Activated naive CD8-positive, alpha-beta T cell treated with anti-CD3 and anti-CD28 coated beads, Interleukin-2, amount 50 U/mL, for 24 hours (primary cell): ENCODE measurements around the gene FBLN1.

Source experiments
- ATAC-seq: fragments of 150-1000 bp; cut with Tn5 transposase; one replicate; pipeline ENCODE4 v1.10.0; 2021
- DNase-seq: peaks from one replicate; pipeline ENCODE4 v3.0.0; 2021
- H3K27ac Mint-ChIP-seq: one replicate; pipeline ENCODE4 v1.8.0; 2021; ENCODE audit warnings: mild to moderate bottlenecking, mixed read lengths
- H3K27me3 Mint-ChIP-seq: one replicate; pipeline ENCODE4 v1.8.0; 2021; ENCODE audit warnings: mixed read lengths
- H3K36me3 Mint-ChIP-seq: one replicate; pipeline ENCODE4 v1.8.0; 2021; ENCODE audit warnings: low read depth, mixed read lengths
- H3K4me1 Mint-ChIP-seq: one replicate; pipeline ENCODE4 v1.8.0; 2021; ENCODE audit warnings: mixed read lengths
- H3K4me3 Mint-ChIP-seq: one replicate; pipeline ENCODE4 v1.8.0; 2021; ENCODE audit warnings: mild to moderate bottlenecking, moderate library complexity, mixed read lengths
- H3K9me3 Mint-ChIP-seq: one replicate; pipeline ENCODE4 v1.8.0; 2021; ENCODE audit warnings: mixed read lengths

FBLN1 gene

DNA sequence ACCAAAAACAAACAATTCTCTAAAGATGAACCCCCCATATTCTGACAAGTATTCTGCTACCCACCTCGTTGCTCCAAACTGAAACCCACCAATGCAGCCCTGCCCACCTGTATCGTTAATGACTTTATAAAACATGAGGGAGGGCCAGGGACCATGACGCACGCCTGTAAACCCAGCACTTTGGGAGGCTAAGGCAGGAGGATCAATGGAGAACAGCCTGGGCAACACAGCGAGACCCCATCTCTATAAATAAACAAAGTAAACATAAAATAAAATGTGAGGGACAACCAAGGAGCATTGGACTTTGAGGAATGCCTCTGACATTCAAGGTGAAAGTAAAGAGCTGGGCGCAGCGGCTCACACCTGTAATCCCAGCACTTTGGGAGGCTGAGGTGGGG, 129.2 kb downstream of the FBLN1 start:
- no peak overlapping the region for H3K27ac Mint-ChIP-seq
- ATAC-seq (no peak), DNase-seq (no peak)
- H3K9me3 Mint-ChIP-seq: no peaks in the 10 kb centered on the region
- H3K4me1 Mint-ChIP-seq: no peaks in the 10 kb centered on the region
- H3K36me3 Mint-ChIP-seq: no peaks in the 10 kb centered on the region
- no peak overlapping the region for H3K4me3 Mint-ChIP-seq
- H3K27me3 Mint-ChIP-seq: peaks cover 44% of the 10 kb centered on the region

DNA sequence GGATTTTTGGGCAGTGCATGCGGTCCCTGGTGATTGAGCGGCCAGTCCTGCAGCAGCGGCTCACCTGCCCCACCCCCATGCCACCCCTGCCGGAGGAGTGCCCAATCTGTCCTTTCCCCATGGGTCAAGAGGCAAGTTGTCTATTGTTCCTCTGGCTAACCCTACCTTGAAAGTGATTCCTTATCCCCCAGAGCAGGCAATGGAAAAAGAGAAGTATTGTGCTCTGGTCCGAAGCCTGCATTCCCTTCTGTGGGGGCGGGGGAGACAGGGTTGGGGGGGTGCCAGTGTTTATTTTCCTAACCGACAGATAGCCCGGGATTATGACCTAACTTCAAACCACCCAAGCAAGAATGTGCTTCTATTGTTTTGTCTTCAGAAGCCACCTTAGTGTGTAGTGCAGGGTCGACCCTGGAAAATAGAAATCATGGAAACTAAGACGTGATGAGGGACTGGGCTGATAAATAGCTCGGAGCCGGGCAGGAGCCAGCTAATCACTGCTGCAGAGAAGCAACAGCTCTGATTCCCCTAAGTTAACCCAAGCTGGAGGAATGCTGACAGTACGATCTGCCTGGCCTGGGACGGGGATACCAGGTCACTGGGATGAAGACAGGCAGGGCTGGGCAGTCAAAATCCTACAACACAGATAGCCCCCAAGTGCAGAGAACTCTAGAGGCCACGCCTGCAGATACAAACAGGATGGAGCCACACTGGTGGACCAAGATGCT, 130.3 kb downstream of the FBLN1 start:
- H3K27me3 Mint-ChIP-seq: peaks cover 50% of the 10 kb centered on the region
- no peak for DNase-seq
- H3K36me3 Mint-ChIP-seq: no peaks in the 10 kb centered on the region
- no peak for ATAC-seq
- no peaks in the 10 kb centered on the region for H3K9me3 Mint-ChIP-seq
- no peak overlapping the region for H3K4me3 Mint-ChIP-seq
- H3K27ac Mint-ChIP-seq: no peak overlapping the region
- no peaks in the 10 kb centered on the region for H3K4me1 Mint-ChIP-seq

DNA sequence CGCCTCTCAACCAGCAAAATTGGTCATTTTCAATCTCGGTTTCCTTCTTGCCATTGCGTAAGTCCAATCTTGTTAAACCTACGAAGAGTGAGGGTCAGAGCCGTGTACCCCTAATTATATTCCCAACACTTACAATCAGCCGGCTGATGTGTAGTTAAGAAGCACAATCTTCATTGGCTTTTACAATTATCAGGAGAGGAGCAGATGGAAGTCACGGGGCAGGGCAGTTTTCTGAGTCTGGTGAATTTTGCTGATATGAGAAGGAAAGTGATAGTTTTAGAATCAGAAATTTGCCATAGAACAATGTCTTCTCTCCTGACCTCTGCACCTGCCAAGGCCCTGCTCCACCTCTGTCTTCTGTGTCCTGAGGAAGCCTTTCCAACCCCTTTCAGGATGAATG, 134.0 kb downstream of the FBLN1 start:
- peaks cover 61% of the 10 kb centered on the region for H3K27me3 Mint-ChIP-seq
- DNase-seq (no peak), ATAC-seq (no peak)
- no peaks in the 10 kb centered on the region for H3K36me3 Mint-ChIP-seq
- H3K27ac Mint-ChIP-seq: no peak overlapping the region
- H3K9me3 Mint-ChIP-seq: no peaks in the 10 kb centered on the region
- H3K4me3 Mint-ChIP-seq: no peak overlapping the region
- H3K4me1 Mint-ChIP-seq: peaks cover 10% of the 10 kb centered on the region

DNA sequence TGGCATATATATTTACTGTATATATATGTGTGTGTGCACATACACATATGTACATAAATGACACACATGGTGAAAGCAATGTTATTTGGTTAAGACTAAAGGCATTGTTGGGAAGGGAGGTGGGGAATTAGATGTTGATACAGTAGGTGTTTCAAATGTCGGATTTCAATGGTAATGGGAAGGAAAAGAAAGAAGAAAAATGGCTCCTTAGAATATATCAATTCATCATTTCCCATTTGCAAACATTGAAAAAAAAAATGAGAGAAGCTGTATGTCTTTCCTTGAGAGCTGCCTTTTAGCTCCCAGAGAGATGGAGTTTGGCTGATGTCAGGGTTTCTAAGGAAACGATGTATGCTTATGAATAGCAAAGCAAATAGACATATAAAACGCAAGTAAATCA, 135.5 kb downstream of the FBLN1 start:
- H3K4me3 Mint-ChIP-seq: no peak overlapping the region
- H3K36me3 Mint-ChIP-seq: no peaks in the 10 kb centered on the region
- H3K9me3 Mint-ChIP-seq: no peaks in the 10 kb centered on the region
- ATAC-seq (no peak), DNase-seq (no peak)
- peaks cover 15% of the 10 kb centered on the region for H3K4me1 Mint-ChIP-seq
- H3K27ac Mint-ChIP-seq: no peak overlapping the region
- peaks cover 56% of the 10 kb centered on the region for H3K27me3 Mint-ChIP-seq

DNA sequence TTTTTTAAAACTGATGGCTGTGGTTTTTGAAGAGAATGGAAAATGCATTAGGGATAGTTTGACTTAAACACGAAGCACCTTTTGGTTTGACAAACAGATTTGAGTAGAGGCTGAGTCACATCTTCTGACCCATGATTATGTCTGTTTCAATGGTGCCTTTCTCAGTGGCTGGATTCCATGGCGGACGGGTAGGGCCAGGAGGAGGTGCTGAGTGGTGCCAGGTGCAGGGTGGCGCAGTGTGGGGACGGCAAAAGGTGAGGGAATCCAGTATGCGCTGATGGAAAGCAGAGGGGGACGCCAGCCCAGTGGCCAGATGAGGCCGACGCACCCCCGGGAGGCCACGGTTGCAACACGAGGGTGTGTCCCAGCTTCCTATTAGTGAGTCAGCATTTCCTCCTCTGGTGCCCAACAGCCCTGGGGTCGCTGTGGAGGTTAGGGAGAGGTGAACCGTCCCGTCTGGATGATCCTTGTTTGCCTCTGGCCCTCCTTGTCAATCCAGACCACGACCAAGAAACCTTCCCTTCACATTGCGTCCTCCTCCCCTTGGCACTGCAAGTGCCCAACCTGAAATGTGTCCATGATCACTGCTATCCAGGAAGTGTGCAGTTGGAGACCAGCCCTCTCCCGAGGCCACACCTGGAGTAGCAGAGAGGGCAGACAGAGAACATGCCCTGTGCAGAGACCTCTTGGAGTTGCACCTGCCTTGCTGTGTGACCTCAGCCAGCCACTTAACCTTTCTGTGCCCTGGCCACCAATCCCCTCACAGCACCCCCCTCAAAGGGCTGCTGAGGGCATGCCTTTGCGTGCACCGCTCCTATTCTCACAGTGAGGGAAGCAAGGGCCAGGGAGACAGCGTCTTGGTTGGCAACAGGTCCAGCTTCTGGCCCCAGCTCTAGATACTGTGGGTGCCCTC, 136.4 kb downstream of the FBLN1 start:
- peak; percentile 44 for ATAC-seq
- no peak overlapping the region for H3K4me3 Mint-ChIP-seq
- peaks cover 16% of the 10 kb centered on the region for H3K4me1 Mint-ChIP-seq
- DNase-seq: no peak
- peaks cover 55% of the 10 kb centered on the region for H3K27me3 Mint-ChIP-seq
- H3K36me3 Mint-ChIP-seq: no peaks in the 10 kb centered on the region
- no peaks in the 10 kb centered on the region for H3K9me3 Mint-ChIP-seq
- H3K27ac Mint-ChIP-seq: no peak overlapping the region

DNA sequence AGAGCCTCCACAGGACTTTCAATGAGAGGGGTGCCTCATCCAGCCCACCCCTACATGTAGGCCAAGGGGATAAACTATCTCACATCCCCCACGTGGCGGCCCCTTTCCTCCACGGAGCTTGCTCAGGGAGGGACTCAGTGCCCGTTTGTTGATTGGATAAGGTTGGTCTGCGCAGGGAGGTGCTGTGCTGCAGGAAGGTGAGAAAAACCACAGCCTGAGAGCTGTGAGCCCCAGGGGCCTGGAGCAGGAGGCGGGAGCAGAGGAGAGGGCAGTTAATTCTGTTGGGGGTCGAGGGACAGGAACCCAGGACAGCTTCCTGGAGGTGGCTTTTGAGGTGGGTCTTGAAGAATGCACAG, 137.0 kb downstream of the FBLN1 start:
- Mint-ChIP-seq H3K27ac (no peak overlapping the region), H3K4me3 (no peak overlapping the region), H3K27me3 (peaks cover 60% of the 10 kb centered on the region), H3K4me1 (peaks cover 16% of the 10 kb centered on the region), H3K36me3 (no peaks in the 10 kb centered on the region), H3K9me3 (no peaks in the 10 kb centered on the region)
- DNase-seq (no peak), ATAC-seq (no peak)

DNA sequence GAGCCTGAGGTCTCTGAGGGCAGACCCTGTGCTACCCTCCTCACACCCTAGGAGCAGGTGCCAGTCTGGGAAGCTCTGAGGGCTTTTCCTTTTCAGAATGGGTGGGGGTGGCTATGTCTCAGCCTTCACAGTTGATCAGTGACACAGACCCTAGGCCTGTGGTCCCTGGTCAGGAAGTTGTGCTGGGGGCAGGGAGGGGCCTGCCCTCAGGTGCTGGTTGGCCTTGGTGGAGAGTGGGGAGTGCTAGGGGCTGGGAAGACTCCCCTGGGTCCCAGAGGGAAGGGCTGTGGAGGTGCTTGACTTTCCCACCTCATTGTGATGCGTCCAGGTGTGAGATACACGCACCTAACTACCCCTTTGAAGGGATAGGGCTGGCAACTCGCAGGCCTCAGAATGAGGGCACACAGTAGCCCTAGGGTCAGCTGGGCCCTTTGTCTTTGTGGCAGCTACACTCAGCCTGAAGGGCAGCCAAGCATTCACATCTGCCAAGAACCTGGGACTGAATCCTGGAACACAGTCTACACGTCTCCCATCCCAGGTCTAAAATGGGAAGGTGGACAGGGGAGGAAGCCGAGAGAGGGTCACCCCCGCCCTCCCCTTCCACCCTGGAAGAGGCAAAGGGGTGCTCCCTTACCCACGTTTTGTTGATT, 137.7 kb downstream of the FBLN1 start:
- H3K4me3 Mint-ChIP-seq: no peak overlapping the region
- H3K27me3 Mint-ChIP-seq: peaks cover 60% of the 10 kb centered on the region
- no peak overlapping the region for H3K27ac Mint-ChIP-seq
- no peaks in the 10 kb centered on the region for H3K9me3 Mint-ChIP-seq
- DNase-seq (no peak), ATAC-seq (no peak)
- peaks cover 16% of the 10 kb centered on the region for H3K4me1 Mint-ChIP-seq
- no peaks in the 10 kb centered on the region for H3K36me3 Mint-ChIP-seq

DNA sequence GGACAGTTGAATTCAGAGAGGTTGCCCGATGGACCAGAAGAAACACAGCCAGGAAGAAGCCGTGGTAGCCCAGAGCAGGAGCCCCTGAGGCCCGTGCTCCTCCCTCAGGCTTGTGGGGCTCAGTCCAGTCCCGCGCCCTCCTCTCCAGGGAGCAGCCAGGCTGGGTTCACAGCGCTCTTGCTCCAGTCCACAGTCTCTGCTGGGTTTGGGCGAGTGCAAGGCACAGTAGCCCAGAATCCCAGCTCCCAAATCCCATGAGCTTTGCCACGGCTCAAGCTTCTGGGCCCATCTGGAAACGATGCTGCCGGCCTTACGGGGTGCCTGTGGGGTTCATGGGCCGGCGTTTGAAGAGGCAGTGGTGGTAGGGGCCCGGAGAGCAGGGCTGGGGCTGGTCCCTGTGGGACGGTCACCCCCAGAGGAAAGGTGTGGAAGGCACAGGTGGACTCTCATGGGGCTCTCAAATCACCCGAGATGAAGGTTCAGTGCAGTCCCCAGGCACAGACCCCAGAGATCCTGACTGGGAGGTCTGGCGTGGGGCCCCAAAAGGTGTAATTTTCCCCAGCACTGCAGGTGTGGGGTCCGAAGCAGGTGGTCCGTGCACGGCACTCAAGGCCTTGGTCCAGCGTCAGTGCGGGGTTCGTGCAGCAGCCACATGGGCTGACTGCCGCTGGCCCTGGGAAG, 138.4 kb downstream of the FBLN1 start:
- Mint-ChIP-seq H3K27me3 (peaks cover 64% of the 10 kb centered on the region), H3K36me3 (no peaks in the 10 kb centered on the region), H3K4me3 (no peak overlapping the region), H3K9me3 (no peaks in the 10 kb centered on the region), H3K4me1 (peaks cover 20% of the 10 kb centered on the region), H3K27ac (no peak overlapping the region)
- DNase-seq (no peak), ATAC-seq (no peak)

DNA sequence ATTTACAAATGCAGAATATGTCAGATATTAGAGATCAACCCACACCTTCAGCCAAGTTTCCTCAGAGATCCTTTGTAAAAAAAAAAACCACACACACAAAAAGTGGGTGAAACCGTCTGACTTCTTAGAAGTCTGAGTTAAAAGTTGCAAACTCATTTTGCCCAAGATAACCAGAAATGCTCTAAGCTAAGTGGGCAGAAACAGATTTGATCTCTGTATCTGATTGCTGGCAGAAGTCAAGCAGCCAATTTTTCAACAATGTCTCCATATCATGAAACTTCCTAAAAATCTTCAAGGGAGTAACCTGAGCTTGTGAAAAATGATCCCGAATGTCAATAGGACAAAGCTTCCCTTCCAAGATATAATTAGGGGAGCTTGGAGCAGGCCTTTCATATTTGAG, 140.3 kb downstream of the FBLN1 start:
- DNase-seq: no peak
- Mint-ChIP-seq H3K4me1 (peaks cover 23% of the 10 kb centered on the region), H3K27me3 (peaks cover 61% of the 10 kb centered on the region), H3K36me3 (no peaks in the 10 kb centered on the region), H3K9me3 (no peaks in the 10 kb centered on the region), H3K27ac (no peak overlapping the region), H3K4me3 (no peak overlapping the region)
- no peak for ATAC-seq

DNA sequence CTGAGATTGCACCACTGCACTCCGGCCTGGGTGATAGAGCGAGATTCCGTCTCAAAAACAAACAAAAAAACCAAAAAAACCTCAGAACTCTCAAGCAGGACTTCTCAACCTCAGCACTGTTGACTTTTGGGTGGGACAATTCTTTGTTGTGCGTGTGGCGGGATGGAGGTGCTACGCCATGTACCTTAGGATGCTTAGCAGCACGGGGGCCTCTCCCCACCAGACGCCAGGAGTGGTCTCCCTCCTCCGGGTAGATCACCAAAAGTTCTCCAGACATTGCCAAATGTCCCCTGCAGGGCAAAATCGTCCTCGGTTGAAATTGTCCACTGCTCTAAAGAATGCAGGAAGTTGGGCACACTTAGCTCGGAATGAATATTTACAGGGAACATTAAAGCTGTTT, 142.0 kb downstream of the FBLN1 start:
- Mint-ChIP-seq H3K27ac (no peak overlapping the region), H3K4me1 (peaks cover 17% of the 10 kb centered on the region), H3K9me3 (no peaks in the 10 kb centered on the region), H3K4me3 (no peak overlapping the region), H3K36me3 (no peaks in the 10 kb centered on the region), H3K27me3 (peaks cover 50% of the 10 kb centered on the region)
- DNase-seq: no peak
- ATAC-seq: no peak

DNA sequence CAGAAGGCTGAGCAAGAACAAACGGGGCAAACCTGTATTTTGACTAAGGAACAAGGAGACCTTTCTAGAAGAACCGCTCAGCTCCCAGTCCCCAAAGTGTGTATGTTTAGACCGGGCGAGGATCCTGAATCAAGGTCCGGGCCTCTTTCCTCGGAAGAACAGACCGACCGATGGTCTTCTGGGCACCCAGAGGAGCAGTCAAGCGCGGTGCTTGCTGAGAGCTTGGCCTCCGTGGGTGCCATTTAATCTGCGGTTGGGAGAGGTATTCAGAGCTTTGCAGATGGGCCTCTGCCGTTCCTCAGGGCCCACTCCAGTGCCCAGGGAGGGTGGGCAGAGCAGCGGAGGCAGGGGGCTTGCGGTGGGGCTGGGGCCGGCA, 142.5 kb downstream of the FBLN1 start:
- Mint-ChIP-seq H3K36me3 (no peaks in the 10 kb centered on the region), H3K27me3 (peaks cover 47% of the 10 kb centered on the region), H3K4me1 (peaks cover 14% of the 10 kb centered on the region), H3K27ac (no peak overlapping the region), H3K4me3 (no peak overlapping the region), H3K9me3 (no peaks in the 10 kb centered on the region)
- DNase-seq (no peak), ATAC-seq (no peak)

DNA sequence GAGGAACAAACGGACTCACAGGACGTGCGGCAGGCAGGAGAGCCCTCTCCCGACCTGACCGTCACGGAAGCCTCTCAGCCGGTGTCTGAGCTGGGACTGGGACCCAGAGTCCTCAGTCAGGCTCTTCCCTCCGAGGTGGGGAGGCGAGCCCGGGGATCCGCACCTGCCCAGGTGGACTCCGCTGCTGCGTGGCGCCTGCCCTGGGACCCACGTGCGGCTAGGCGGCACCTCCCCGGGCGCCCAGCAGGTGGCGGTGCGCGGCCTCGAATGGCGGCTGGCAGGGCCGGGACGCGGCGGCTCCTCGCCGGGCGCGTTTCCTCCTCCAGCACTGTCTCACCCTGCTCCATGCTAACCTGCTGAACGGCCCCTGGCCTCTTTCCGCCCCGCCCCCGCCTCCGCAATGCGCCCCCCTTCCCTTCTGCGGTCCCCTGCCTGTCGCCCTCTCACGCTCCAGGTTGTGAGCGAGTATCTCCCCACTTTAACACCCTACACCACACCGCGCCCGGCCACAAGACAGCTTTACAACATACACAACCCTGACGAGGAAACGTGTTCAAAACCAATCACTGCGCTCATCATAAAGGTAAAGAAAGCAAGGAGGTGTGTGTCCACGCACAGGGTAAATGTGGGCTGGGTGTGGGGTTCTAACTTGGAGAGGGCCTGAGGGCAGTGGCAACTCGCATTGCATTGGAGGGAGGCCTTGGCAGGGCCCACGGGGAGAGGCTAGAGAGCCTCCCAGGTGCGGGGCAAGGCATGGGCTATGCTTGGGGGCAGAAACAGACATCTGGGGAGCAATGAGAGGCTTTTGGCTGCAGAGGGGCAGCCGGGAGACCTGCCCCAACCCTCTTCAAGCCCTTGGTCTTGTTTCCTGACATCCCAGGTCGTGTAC, 143.1 kb downstream of the FBLN1 start:
- DNase-seq: peak; percentile 84
- no peak overlapping the region for H3K27ac Mint-ChIP-seq

DNA sequence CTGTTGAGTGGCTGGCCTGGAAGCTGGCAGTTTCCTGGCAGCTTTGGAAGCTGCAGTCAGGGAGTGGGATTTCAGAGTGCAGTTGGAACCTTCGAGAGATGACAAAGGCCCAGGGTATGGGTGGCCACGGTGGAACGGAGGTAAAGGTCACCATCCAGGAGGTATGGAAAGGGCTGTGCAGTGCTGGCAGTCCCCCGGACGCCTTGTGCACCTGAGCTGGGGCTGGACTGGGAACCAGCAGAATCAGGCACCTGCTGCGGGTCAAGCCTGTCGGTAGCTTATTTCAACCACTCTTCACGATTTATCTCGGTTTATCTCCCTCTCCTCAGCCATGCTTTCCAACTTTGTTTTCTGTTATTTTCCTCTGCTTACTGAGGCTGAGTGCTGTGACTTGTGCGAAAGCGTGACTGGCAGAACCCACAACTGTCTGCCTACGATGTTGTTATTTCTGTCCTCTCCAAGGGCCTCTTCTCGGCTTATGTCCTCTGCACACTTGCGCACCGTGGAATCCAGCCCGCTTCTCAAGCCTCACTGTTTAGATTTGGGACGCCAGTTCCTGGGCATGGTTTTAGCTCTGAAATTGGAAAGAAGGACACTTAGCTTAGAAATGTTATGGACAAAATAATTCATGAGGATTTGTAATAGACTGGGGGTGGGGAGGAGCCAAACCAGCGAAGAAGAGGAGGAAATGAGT, 145.0 kb downstream of the FBLN1 start:
- Mint-ChIP-seq H3K9me3 (no peaks in the 10 kb centered on the region), H3K4me3 (no peak overlapping the region), H3K27ac (no peak overlapping the region), H3K36me3 (no peaks in the 10 kb centered on the region), H3K4me1 (peaks cover 14% of the 10 kb centered on the region), H3K27me3 (peaks cover 41% of the 10 kb centered on the region)
- DNase-seq (no peak), ATAC-seq (no peak)

More for the DNA sequence above, 143.1 kb downstream of the FBLN1 start:
- Mint-ChIP-seq H3K4me1 (peaks cover 14% of the 10 kb centered on the region), H3K36me3 (no peaks in the 10 kb centered on the region), H3K4me3 (no peak overlapping the region), H3K27me3 (peaks cover 44% of the 10 kb centered on the region), H3K9me3 (no peaks in the 10 kb centered on the region)
- peak; percentile 90 for ATAC-seq
